OCI-LY1 (cell line): ENCODE measurements around the gene DLGAP3.

Experiments used
- H2AFZ ChIP-seq: fragments of 200-600 bp; sonication (generic), shearing (Covaris generic); 2 replicates; pipeline ENCODE4 v1.6.0; 2014; ENCODE audit warnings: antibody characterized with exemption, mild to moderate bottlenecking, low read length
- H3F3A ChIP-seq: fragments of 200-600 bp; sonication (generic), shearing (Covaris generic); 2 replicates; pipeline ENCODE4 v1.6.0; 2014; ENCODE audit warnings: mild to moderate bottlenecking, antibody characterized with exemption, low read length, moderate library complexity; ENCODE audit not compliant: insufficient read depth
- H3K27ac ChIP-seq: fragments of 200-600 bp; sonication (generic); 2 replicates; pipeline ENCODE4 v1.5.1; 2014; ENCODE audit warnings: low read length, mixed run types, mild to moderate bottlenecking, low read depth; ENCODE audit not compliant: poor library complexity, severe bottlenecking
- H3K27me3 ChIP-seq: fragments of 200-600 bp; sonication (generic); 2 replicates; pipeline ENCODE4 v1.6.0; 2014; ENCODE audit warnings: antibody characterized with exemption, mild to moderate bottlenecking, low read length, moderate library complexity; ENCODE audit not compliant: insufficient read depth
- H3K36me3 ChIP-seq: fragments of 200-600 bp; sonication (generic); 2 replicates; pipeline ENCODE4 v1.6.1; 2014; ENCODE audit warnings: mild to moderate bottlenecking, antibody characterized with exemption, low read length, moderate library complexity, mixed read lengths; ENCODE audit not compliant: insufficient read depth
- H3K4me1 ChIP-seq: fragments of 200-600 bp; sonication (generic); 2 replicates; pipeline ENCODE4 v1.5.1; 2014; ENCODE audit warnings: mild to moderate bottlenecking, low read length, moderate library complexity; ENCODE audit not compliant: insufficient read depth, severe bottlenecking
- H3K4me2 ChIP-seq: fragments of 200-600 bp; sonication (generic), shearing (Covaris generic); 2 replicates; pipeline ENCODE4 v1.6.1; 2014; ENCODE audit warnings: low read length
- H3K4me3 ChIP-seq: fragments of 200-600 bp; sonication (generic); 2 replicates; pipeline ENCODE4 v1.5.1; 2014; ENCODE audit warnings: low read length, low read depth, mild to moderate bottlenecking, mixed read lengths; ENCODE audit not compliant: poor library complexity, severe bottlenecking
- H3K79me2 ChIP-seq: fragments of 200-600 bp; shearing (Covaris generic); 2 replicates; pipeline ENCODE4 v1.6.1; 2016; ENCODE audit warnings: mixed run types, low read length, mixed read lengths; ENCODE audit not compliant: insufficient read depth
- H3K9ac ChIP-seq: fragments of 200-600 bp; sonication (generic), shearing (Covaris generic); 2 replicates; pipeline ENCODE4 v1.6.1; 2014; ENCODE audit warnings: mild to moderate bottlenecking, low read length, mixed read lengths
- H3K9me2 ChIP-seq: fragments of 200-600 bp; sonication (generic), shearing (Covaris generic); 2 replicates; pipeline ENCODE4 v1.6.1; 2014; ENCODE audit warnings: low read depth, mild to moderate bottlenecking, low read length, mixed read lengths
- H3K9me3 ChIP-seq: fragments of 200-600 bp; shearing (Covaris generic); 2 replicates; pipeline ENCODE4 v1.6.1; 2014; ENCODE audit warnings: low read length, mixed read lengths
- H4K20me1 ChIP-seq: fragments of 200-600 bp; sonication (generic), shearing (Covaris generic); 2 replicates; pipeline ENCODE4 v1.6.0; 2016; ENCODE audit warnings: mild to moderate bottlenecking, low read length; ENCODE audit not compliant: insufficient read depth
- EZH2 ChIP-seq: fragments of 200-600 bp; sonication (generic), shearing (Covaris generic); IDR thresholded peaks from 2 replicates; pipeline ENCODE4 v1.8.0; 2017; ENCODE audit warnings: borderline replicate concordance, mixed run types, mild to moderate bottlenecking, antibody characterized with exemption, low read length, moderate library complexity, mixed read lengths
- TF ChIP-seq, protein P1 (sequence below): fragments of 200-600 bp; sonication (generic), shearing (Covaris generic); IDR thresholded peaks from 2 replicates; pipeline ENCODE4 v1.5.1; 2017; ENCODE audit warnings: mild to moderate bottlenecking, antibody characterized with exemption, low read length, moderate library complexity, mixed read lengths

The DLGAP3 gene

DNA sequence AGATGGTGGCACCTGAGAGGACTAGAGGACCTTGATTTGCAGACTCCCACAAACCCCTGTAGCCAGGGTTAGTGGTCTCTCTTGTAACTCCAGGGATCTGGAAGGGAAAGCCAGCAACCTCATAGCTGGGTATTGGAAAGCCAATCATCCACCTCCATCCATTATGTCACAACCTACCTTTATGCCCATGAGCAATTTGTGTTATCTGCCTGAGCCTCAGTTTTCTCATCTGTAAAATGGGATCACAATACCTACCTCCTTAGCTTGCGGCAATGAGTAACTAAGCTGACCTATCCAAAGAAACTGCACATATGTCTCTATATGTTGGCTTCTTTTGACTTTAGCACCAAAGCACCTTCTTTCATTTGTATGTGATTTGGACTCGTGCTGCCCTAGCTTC, 14.5 kb downstream of the DLGAP3 start:
- no peaks in the 10 kb centered on the region for H3K36me3 ChIP-seq
- no peak overlapping the region for H3K27ac ChIP-seq
- TF ChIP-seq, protein P1, sequence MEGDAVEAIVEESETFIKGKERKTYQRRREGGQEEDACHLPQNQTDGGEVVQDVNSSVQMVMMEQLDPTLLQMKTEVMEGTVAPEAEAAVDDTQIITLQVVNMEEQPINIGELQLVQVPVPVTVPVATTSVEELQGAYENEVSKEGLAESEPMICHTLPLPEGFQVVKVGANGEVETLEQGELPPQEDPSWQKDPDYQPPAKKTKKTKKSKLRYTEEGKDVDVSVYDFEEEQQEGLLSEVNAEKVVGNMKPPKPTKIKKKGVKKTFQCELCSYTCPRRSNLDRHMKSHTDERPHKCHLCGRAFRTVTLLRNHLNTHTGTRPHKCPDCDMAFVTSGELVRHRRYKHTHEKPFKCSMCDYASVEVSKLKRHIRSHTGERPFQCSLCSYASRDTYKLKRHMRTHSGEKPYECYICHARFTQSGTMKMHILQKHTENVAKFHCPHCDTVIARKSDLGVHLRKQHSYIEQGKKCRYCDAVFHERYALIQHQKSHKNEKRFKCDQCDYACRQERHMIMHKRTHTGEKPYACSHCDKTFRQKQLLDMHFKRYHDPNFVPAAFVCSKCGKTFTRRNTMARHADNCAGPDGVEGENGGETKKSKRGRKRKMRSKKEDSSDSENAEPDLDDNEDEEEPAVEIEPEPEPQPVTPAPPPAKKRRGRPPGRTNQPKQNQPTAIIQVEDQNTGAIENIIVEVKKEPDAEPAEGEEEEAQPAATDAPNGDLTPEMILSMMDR: no peak
- H2AFZ ChIP-seq: no peak overlapping the region
- no peaks in the 10 kb centered on the region for H4K20me1 ChIP-seq
- no peak overlapping the region for H3K4me2 ChIP-seq
- H3K79me2 ChIP-seq: no peaks in the 10 kb centered on the region
- no peak overlapping the region for H3K9ac ChIP-seq
- no peaks in the 10 kb centered on the region for H3K9me2 ChIP-seq
- no peak overlapping the region for H3K4me3 ChIP-seq
- peaks cover 9% of the 10 kb centered on the region for H3K4me1 ChIP-seq
- no peaks in the 10 kb centered on the region for H3F3A ChIP-seq
- no peaks in the 10 kb centered on the region for H3K9me3 ChIP-seq
- H3K27me3 ChIP-seq: no peaks in the 10 kb centered on the region

DNA sequence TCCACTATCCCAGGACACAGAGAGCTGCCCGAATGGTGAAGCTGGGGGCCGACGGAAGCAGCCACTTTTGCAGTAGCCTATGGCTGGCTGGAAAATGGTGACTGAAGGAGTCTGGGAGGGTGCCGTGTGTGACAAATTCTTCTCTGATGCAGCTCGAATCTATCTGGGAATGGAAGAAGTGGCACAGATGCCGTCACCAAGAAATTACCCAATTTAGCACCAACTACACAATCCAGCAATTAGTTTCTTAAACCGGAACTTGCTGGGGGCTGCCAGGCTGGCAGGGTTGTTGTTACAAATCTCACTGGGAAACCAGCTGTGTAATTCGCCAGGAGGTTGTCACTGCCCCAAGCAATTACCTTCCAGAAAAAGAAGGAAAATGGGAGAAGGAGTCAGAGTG, 18.0 kb downstream of the DLGAP3 start:
- no peaks in the 10 kb centered on the region for H3K27me3 ChIP-seq
- no peak overlapping the region for H3K4me2 ChIP-seq
- H3K9me2 ChIP-seq: no peaks in the 10 kb centered on the region
- H4K20me1 ChIP-seq: no peaks in the 10 kb centered on the region
- H3F3A ChIP-seq: no peaks in the 10 kb centered on the region
- H3K36me3 ChIP-seq: no peaks in the 10 kb centered on the region
- TF ChIP-seq, protein P1: no peak
- no peak for TF ChIP-seq EZH2
- H3K79me2 ChIP-seq: no peaks in the 10 kb centered on the region
- no peak overlapping the region for H3K4me3 ChIP-seq
- H2AFZ ChIP-seq: no peak overlapping the region
- H3K27ac ChIP-seq: no peak overlapping the region
- no peak overlapping the region for H3K9ac ChIP-seq
- no peaks in the 10 kb centered on the region for H3K4me1 ChIP-seq
- no peaks in the 10 kb centered on the region for H3K9me3 ChIP-seq

DNA sequence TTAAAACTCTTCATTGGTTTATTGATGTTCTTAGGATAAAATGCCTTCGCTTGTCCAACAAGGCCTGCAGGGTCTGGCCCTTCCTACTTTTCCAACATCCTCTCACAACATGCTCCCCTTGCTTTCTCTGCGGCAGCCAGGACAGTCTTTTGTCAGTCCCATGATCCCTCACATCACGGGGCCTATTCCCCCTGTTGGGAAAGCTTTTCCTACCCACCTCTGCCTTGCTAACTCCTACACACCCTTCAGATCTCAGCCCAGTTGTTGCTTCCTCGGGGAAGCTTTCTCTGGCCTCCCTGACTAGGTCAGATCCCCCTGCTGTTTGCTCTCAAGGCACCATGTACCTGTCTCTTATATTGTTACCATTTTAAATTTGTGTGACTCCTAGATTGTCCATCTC, 19.0 kb downstream of the DLGAP3 start:
- H3K9me2 ChIP-seq: no peaks in the 10 kb centered on the region
- H3K79me2 ChIP-seq: no peaks in the 10 kb centered on the region
- no peaks in the 10 kb centered on the region for H3F3A ChIP-seq
- TF ChIP-seq EZH2: no peak
- TF ChIP-seq, protein P1: no peak
- no peaks in the 10 kb centered on the region for H3K27me3 ChIP-seq
- H3K4me2 ChIP-seq: no peak overlapping the region
- no peak overlapping the region for H3K4me3 ChIP-seq
- no peaks in the 10 kb centered on the region for H4K20me1 ChIP-seq
- H3K4me1 ChIP-seq: no peaks in the 10 kb centered on the region
- no peak overlapping the region for H3K27ac ChIP-seq
- H3K36me3 ChIP-seq: no peaks in the 10 kb centered on the region
- H3K9ac ChIP-seq: no peak overlapping the region
- H3K9me3 ChIP-seq: no peaks in the 10 kb centered on the region
- no peak overlapping the region for H2AFZ ChIP-seq
